Measurements from ENCODE around the gene PLD3.

- TF ChIP-seq PKNOX1 (IDR thresholded peaks at IDR 0.05) (no peak), SUZ12 (IDR thresholded peaks at IDR 0.05) (no peak)
Measured at GRCh38 chr19:40398417-40399131, 50.1 kb downstream of the PLD3 start.
